Mesendoderm (in vitro differentiated cells): ENCODE data around the gene PBX1.
A peak's percentile ranks its signal among the peaks of the same experiment; 100 is the strongest.

ENCODE experiments used
- DNase-seq: peaks from one replicate; pipeline ENCODE4 v3.0.0; 2013
- H2AK5ac ChIP-seq: 2 replicates; pipeline ENCODE4 v1.6.1; 2013; ENCODE audit warnings: low read length, inconsistent platforms
- H2BK120ac ChIP-seq: 2 replicates; pipeline ENCODE4 v1.6.1; 2013; ENCODE audit warnings: low read depth, mild to moderate bottlenecking, low read length, moderate library complexity, mixed read lengths
- H2BK15ac ChIP-seq: replicated peaks from 2 replicates; pipeline ENCODE4 v1.6.1; 2013; ENCODE audit warnings: low read depth, mild to moderate bottlenecking, moderate library complexity
- H2BK5ac ChIP-seq: 2 replicates; pipeline ENCODE4 v1.6.1; 2013; ENCODE audit warnings: low read length, inconsistent platforms
- H3K18ac ChIP-seq: 2 replicates; pipeline ENCODE4 v1.6.1; 2013; ENCODE audit warnings: mild to moderate bottlenecking, low read length, mixed read lengths
- H3K23ac ChIP-seq: one replicate; pipeline ENCODE4 v1.6.1; 2013; ENCODE audit warnings: low read length
- H3K27ac ChIP-seq: 2 replicates; pipeline ENCODE4 v1.5.1; 2013; ENCODE audit warnings: low read depth, mild to moderate bottlenecking, inconsistent platforms, low read length, moderate library complexity
- H3K27me3 ChIP-seq: 2 replicates; pipeline ENCODE4 v1.6.1; 2013; ENCODE audit warnings: low read length, control low read depth, mild to moderate bottlenecking, inconsistent platforms; ENCODE audit not compliant: insufficient read depth, poor library complexity
- H3K36me3 ChIP-seq: 2 replicates; pipeline ENCODE4 v1.6.1; 2013; ENCODE audit warnings: low read length, inconsistent platforms; ENCODE audit not compliant: control insufficient read depth, insufficient read depth
- H3K4ac ChIP-seq: one replicate; pipeline ENCODE4 v1.6.1; 2013; ENCODE audit warnings: low read depth, mild to moderate bottlenecking, low read length, moderate library complexity
- H3K4me1 ChIP-seq: 2 replicates; pipeline ENCODE4 v1.6.1; 2013; ENCODE audit warnings: low read depth, low read length, inconsistent platforms; ENCODE audit not compliant: control insufficient read depth
- H3K4me2 ChIP-seq: 2 replicates; pipeline ENCODE4 v1.6.1; 2013; ENCODE audit warnings: low read length
- H3K4me3 ChIP-seq: 2 replicates; pipeline ENCODE4 v1.5.1; 2013; ENCODE audit warnings: mild to moderate bottlenecking, low read length
- H3K56ac ChIP-seq: one replicate; pipeline ENCODE4 v1.6.1; 2013; ENCODE audit warnings: low read length
- H3K79me1 ChIP-seq: 2 replicates; pipeline ENCODE4 v1.6.1; 2013; ENCODE audit warnings: low read length, inconsistent platforms
- H3K79me2 ChIP-seq: 2 replicates; pipeline ENCODE4 v1.6.1; 2013; ENCODE audit warnings: mild to moderate bottlenecking, low read length; ENCODE audit not compliant: control insufficient read depth, insufficient read depth
- H3K9ac ChIP-seq: 2 replicates; pipeline ENCODE4 v1.6.1; 2013; ENCODE audit warnings: low read length, inconsistent platforms
- H4K5ac ChIP-seq: one replicate; pipeline ENCODE4 v1.6.1; 2013; ENCODE audit warnings: low read length
- H4K8ac ChIP-seq: one replicate; pipeline ENCODE4 v1.6.1; 2013; ENCODE audit warnings: low read depth, mild to moderate bottlenecking, control low read depth, low read length, moderate library complexity
- WGBS: extraction: QIAGEN DNeasy Blood & Tissue Kit; methylation state at CpG from one replicate; pipeline ENCODE4 v1.1.7; 2013; ENCODE audit warnings: low lambda C conversion rate, missing lambda C conversion rate; ENCODE audit not compliant: insufficient coverage; ENCODE audit errors: extremely low coverage; 5-methylcytosine and 5-hydroxymethylcytosine counted together

The PBX1 gene

DNA sequence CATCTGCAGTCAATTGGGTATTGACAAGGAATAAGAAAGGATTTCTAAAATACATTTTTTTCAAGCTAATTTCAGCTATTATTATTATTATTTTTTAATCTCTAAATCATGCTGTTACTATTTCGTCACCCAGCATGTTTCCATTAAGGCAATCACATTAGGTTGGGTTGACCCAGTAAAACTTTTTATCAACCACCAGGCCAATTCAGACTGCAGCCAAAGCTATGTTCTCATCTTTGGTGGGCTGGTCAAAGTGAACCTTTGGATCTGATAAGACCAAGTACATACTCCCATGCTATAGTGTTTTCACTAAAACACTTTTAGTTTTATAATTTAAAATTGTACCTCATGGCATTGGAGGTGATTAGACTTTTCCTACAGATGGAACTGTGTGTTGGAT is 198.6 kb downstream of the PBX1 start:
- Histone ChIP-seq H2AK5ac (no peak overlapping the region), H3K18ac (no peak overlapping the region), H2BK120ac (no peak overlapping the region), H3K36me3 (no peaks in the 10 kb centered on the region), H2BK15ac (no peak overlapping the region), H3K27me3 (no peaks in the 10 kb centered on the region), H3K4me2 (no peak overlapping the region), H3K27ac (no peak overlapping the region), H3K79me2 (no peaks in the 10 kb centered on the region), H3K4me3 (no peak overlapping the region), H2BK5ac (no peak overlapping the region), H3K4me1 (peaks cover 6% of the 10 kb centered on the region), H3K79me1 (peaks cover 1% of the 10 kb centered on the region), H4K8ac (no peak overlapping the region), H3K4ac (no peak overlapping the region), H3K23ac (no peak overlapping the region), H4K5ac (no peak overlapping the region), H3K56ac (no peak overlapping the region), H3K9ac (no peak overlapping the region)
- WGBS, result no CpG with 5 or more reads among the region's 1 CpG
- no peak for DNase-seq

- no peak overlapping the region for H3K27ac ChIP-seq
- no peak overlapping the region for H2BK15ac ChIP-seq
- no peak overlapping the region for H3K4me3 ChIP-seq
- no peaks in the 10 kb centered on the region for H3K79me2 ChIP-seq
- no peak overlapping the region for H3K23ac ChIP-seq
- no peak overlapping the region for H3K4me2 ChIP-seq
- H3K79me1 ChIP-seq, result peaks cover 1% of the 10 kb centered on the region
- H3K4me1 ChIP-seq, result peaks cover 6% of the 10 kb centered on the region
- H3K36me3 ChIP-seq, result no peaks in the 10 kb centered on the region
- H2BK120ac ChIP-seq, result no peak overlapping the region
- no peak overlapping the region for H4K5ac ChIP-seq
- no peak overlapping the region for H4K8ac ChIP-seq
- no peak overlapping the region for H3K18ac ChIP-seq
- H3K4ac ChIP-seq, result no peak overlapping the region
- peak; percentile 63 for DNase-seq
- no peak overlapping the region for H3K56ac ChIP-seq
- H2BK5ac ChIP-seq, result no peak overlapping the region
- no peaks in the 10 kb centered on the region for H3K27me3 ChIP-seq
- no peak overlapping the region for H3K9ac ChIP-seq
- no CpG with 5 or more reads among the region's 6 CpGs for WGBS
- H2AK5ac ChIP-seq, result no peak overlapping the region
These were observed 200.3 kb downstream of the PBX1 start for GRCh38 chr1:164759144-164759920.

DNA sequence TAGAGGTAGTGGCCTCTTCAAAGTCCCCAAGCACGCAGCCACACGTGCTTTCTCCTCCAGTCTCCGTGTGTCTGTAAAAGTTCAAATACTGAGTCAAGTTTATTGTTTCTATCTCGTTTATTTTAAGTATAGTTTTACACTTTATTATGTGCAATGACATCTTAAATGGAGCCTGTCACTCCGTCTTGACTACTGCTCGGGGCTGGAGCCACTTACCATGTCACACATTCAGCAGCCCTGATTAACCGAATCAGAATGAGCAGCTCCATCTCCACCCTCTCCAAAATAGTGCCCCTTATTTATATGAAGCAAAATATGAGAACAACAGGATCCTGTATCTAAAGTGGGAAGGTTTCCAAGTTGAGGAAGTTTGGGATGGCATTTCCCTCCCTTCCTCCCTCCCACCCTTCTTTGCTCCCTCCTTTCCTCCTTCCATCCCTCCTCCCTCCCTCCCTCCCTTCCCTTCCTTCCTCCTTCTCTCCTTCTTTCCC is 201.0 kb downstream of the PBX1 start:
- Histone ChIP-seq H3K9ac (no peak overlapping the region), H3K4me2 (no peak overlapping the region), H2BK15ac (no peak overlapping the region), H3K4me3 (no peak overlapping the region), H4K5ac (no peak overlapping the region), H3K79me2 (no peaks in the 10 kb centered on the region), H3K4ac (no peak overlapping the region), H4K8ac (no peak overlapping the region), H3K56ac (no peak overlapping the region), H2BK5ac (no peak overlapping the region), H3K18ac (no peak overlapping the region), H3K23ac (no peak overlapping the region), H3K4me1 (peaks cover 6% of the 10 kb centered on the region), H3K27ac (no peak overlapping the region), H2AK5ac (no peak overlapping the region), H3K79me1 (peaks cover 1% of the 10 kb centered on the region), H2BK120ac (no peak overlapping the region), H3K36me3 (no peaks in the 10 kb centered on the region), H3K27me3 (no peaks in the 10 kb centered on the region)
- no CpG with 5 or more reads among the region's 7 CpGs for WGBS
- no peak for DNase-seq

DNA sequence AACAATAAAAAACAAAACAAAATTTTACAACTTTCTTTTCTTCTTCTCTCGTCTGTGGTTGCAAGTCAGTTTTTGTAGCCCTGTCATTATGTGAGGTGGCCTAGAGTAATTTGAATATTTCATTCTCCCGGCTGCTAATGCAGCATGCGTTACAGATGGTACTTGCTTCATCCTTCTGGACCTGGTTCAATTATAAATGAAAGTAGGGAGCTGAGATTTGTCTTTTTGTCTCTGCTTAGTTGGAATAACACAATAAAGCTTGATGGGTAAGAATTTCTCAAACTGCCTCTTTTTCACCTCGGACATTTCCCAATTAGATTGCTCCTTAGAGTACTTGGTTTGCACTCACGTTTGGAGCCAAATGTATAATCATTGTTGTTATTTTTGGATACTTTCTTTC is 201.6 kb downstream of the PBX1 start:
- no peak overlapping the region for H3K4me2 ChIP-seq
- WGBS, result no CpG with 5 or more reads among the region's 5 CpGs
- H3K4me1 ChIP-seq, result peaks cover 6% of the 10 kb centered on the region
- no peak overlapping the region for H3K56ac ChIP-seq
- H4K8ac ChIP-seq, result no peak overlapping the region
- no peak overlapping the region for H3K4ac ChIP-seq
- peaks cover 1% of the 10 kb centered on the region for H3K79me1 ChIP-seq
- H3K36me3 ChIP-seq, result no peaks in the 10 kb centered on the region
- no peak overlapping the region for H2AK5ac ChIP-seq
- no peak overlapping the region for H3K18ac ChIP-seq
- no peak for DNase-seq
- H4K5ac ChIP-seq, result no peak overlapping the region
- H3K27ac ChIP-seq, result no peak overlapping the region
- H2BK15ac ChIP-seq, result no peak overlapping the region
- no peak overlapping the region for H3K9ac ChIP-seq
- no peak overlapping the region for H2BK120ac ChIP-seq
- H3K79me2 ChIP-seq, result no peaks in the 10 kb centered on the region
- H3K4me3 ChIP-seq, result no peak overlapping the region
- no peak overlapping the region for H2BK5ac ChIP-seq
- H3K27me3 ChIP-seq, result no peaks in the 10 kb centered on the region
- no peak overlapping the region for H3K23ac ChIP-seq

DNA sequence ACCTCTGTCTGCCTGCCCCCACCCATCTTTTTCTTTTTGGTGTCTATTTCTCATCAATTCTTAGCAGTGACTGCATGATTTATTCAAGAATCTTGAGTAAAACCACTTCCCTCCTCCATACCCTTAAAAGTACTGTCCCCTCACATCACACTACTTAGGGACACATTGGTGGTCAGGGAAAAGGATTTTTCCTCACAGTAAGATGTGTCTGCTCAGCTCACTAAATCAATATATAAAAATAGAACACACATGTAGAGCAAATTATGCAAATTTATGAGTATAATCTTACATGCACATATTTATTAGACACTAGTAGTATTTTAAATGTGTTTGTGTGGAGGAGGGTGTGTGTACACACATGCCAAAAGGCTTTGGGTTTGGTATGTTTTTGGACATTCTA is 202.0 kb downstream of the PBX1 start:
- no peak overlapping the region for H2AK5ac ChIP-seq
- peaks cover 6% of the 10 kb centered on the region for H3K4me1 ChIP-seq
- H3K36me3 ChIP-seq, result no peaks in the 10 kb centered on the region
- H3K27ac ChIP-seq, result no peak overlapping the region
- no peak overlapping the region for H2BK120ac ChIP-seq
- no peak overlapping the region for H3K23ac ChIP-seq
- no peak overlapping the region for H3K4ac ChIP-seq
- H3K18ac ChIP-seq, result no peak overlapping the region
- no peak overlapping the region for H3K9ac ChIP-seq
- no peak overlapping the region for H4K5ac ChIP-seq
- no peaks in the 10 kb centered on the region for H3K27me3 ChIP-seq
- no peak overlapping the region for H3K4me3 ChIP-seq
- H3K4me2 ChIP-seq, result no peak overlapping the region
- peaks cover 1% of the 10 kb centered on the region for H3K79me1 ChIP-seq
- H3K79me2 ChIP-seq, result no peaks in the 10 kb centered on the region
- H3K56ac ChIP-seq, result no peak overlapping the region
- no peak overlapping the region for H2BK5ac ChIP-seq
- no peak overlapping the region for H2BK15ac ChIP-seq
- DNase-seq, result no peak
- no peak overlapping the region for H4K8ac ChIP-seq

- no peaks in the 10 kb centered on the region for H3K79me2 ChIP-seq
- H3K4me2 ChIP-seq, result no peak overlapping the region
- peaks cover 1% of the 10 kb centered on the region for H3K79me1 ChIP-seq
- no peak overlapping the region for H2AK5ac ChIP-seq
- H3K23ac ChIP-seq, result no peak overlapping the region
- H2BK120ac ChIP-seq, result no peak overlapping the region
- H4K5ac ChIP-seq, result no peak overlapping the region
- no peak for DNase-seq
- H3K4me1 ChIP-seq, result peaks cover 6% of the 10 kb centered on the region
- WGBS, result no CpG with 5 or more reads among the region's 2 CpGs
- no peak overlapping the region for H3K9ac ChIP-seq
- no peak overlapping the region for H2BK15ac ChIP-seq
- no peaks in the 10 kb centered on the region for H3K36me3 ChIP-seq
- no peak overlapping the region for H3K27ac ChIP-seq
- no peak overlapping the region for H3K56ac ChIP-seq
- H4K8ac ChIP-seq, result no peak overlapping the region
- no peak overlapping the region for H3K18ac ChIP-seq
- H3K4ac ChIP-seq, result no peak overlapping the region
- H2BK5ac ChIP-seq, result no peak overlapping the region
- H3K4me3 ChIP-seq, result no peak overlapping the region
- no peaks in the 10 kb centered on the region for H3K27me3 ChIP-seq
These were observed 204.1 kb downstream of the PBX1 start for GRCh38 chr1:164763098-164763497.
